HCT116 (cell line): Measurements from ENCODE around the gene EPPIN.

Experiments
- CBX3 ChIP-seq: IDR thresholded peaks from 2 replicates; pipeline ENCODE4 v1.6.1; 2012; ENCODE audit warnings: low read depth
- EGR1 ChIP-seq: IDR thresholded peaks from 2 replicates; pipeline ENCODE4 v1.6.1; 2012; ENCODE audit warnings: low read depth
- EZH2 ChIP-seq: fragments of 200-600 bp; sonication (generic); IDR thresholded peaks from 2 replicates; pipeline ENCODE4 v1.6.1; 2017; ENCODE audit warnings: antibody characterized with exemption, mixed run types
- POLR2A ChIP-seq: IDR thresholded peaks from 2 replicates; pipeline ENCODE4 v1.7.0; 2011; ENCODE audit warnings: borderline replicate concordance; ENCODE audit not compliant: insufficient read depth, insufficient read length; ENCODE audit errors: extremely low read depth
- RAD21 ChIP-seq: IDR thresholded peaks from 2 replicates; pipeline ENCODE4 v1.6.1; 2012; ENCODE audit warnings: low read depth, mild to moderate bottlenecking
- SRF ChIP-seq: IDR thresholded peaks from 2 replicates; pipeline ENCODE4 v1.6.1; 2012; ENCODE audit warnings: low read depth
- YY1 ChIP-seq: IDR thresholded peaks from 2 replicates; pipeline ENCODE4 v1.6.1; 2011; ENCODE audit warnings: low read length, low read depth, moderate library complexity, mild to moderate bottlenecking; ENCODE audit not compliant: insufficient replicate concordance; ENCODE audit errors: extremely low read depth
- ZNF274 ChIP-seq: fragments of 200-500 bp; sonication (Bioruptor generic); IDR thresholded peaks from 2 replicates; pipeline ENCODE4 v1.6.1; 2014; ENCODE audit warnings: mild to moderate bottlenecking, low read depth, low read length, inconsistent platforms
- TF ChIP-seq, protein P1 (sequence below): IDR thresholded peaks from 2 replicates; pipeline ENCODE4 v1.6.1; 2012
- TF ChIP-seq, protein P2 (sequence below), 3 experiments: fragments of 200-600 bp in 1 of 3; sonication (generic) in 1 of 3; IDR thresholded peaks in 2 of 3; conservative IDR thresholded peaks in 1 of 3; 2 replicates each; pipeline ENCODE4 v1.5.1; 2012 to 2017; ENCODE audit warnings: low read depth in 2 of 3, low read length in 2 of 3, antibody characterized with exemption in 1 of 3, borderline replicate concordance in 1 of 3, control low read depth in 1 of 3, mild to moderate bottlenecking in 1 of 3, mixed read lengths in 1 of 3, mixed run types in 1 of 3, moderate library complexity in 1 of 3; ENCODE audit not compliant: insufficient read depth in 1 of 3

DNA sequence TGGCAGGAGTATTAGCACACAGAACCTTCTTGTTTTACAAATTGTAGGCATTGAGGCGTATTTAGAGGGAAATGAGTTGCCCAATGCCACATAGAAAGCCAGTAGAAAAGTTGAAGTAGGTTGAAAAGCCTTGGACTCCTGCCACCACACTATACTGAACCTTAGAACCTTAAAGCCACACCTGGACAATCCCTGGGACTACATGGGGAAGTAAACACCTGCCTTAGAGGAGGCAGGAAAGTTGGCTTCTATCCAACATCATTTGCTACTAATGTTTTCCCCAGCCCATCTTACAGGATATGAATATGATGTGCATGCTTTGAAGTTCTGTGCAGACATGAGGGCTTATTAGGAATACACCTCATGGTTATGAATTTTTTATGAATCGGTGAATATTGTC, 5.3 kb upstream of the EPPIN start:
- TF ChIP-seq, protein P1, sequence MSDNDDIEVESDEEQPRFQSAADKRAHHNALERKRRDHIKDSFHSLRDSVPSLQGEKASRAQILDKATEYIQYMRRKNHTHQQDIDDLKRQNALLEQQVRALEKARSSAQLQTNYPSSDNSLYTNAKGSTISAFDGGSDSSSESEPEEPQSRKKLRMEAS = no peak
- TF ChIP-seq POLR2A (no peak), SRF (no peak), YY1 (no peak), EZH2 (no peak), CBX3 (no peak), ZNF274 (no peak), RAD21 (no peak), EGR1 (no peak)
- TF ChIP-seq, protein P2, sequence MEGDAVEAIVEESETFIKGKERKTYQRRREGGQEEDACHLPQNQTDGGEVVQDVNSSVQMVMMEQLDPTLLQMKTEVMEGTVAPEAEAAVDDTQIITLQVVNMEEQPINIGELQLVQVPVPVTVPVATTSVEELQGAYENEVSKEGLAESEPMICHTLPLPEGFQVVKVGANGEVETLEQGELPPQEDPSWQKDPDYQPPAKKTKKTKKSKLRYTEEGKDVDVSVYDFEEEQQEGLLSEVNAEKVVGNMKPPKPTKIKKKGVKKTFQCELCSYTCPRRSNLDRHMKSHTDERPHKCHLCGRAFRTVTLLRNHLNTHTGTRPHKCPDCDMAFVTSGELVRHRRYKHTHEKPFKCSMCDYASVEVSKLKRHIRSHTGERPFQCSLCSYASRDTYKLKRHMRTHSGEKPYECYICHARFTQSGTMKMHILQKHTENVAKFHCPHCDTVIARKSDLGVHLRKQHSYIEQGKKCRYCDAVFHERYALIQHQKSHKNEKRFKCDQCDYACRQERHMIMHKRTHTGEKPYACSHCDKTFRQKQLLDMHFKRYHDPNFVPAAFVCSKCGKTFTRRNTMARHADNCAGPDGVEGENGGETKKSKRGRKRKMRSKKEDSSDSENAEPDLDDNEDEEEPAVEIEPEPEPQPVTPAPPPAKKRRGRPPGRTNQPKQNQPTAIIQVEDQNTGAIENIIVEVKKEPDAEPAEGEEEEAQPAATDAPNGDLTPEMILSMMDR (IDR thresholded peaks at IDR 0.05 in 2 of 3, conservative IDR thresholded peaks at IDR 0.05 in 1 of 3; ENCODE audit: borderline replicate concordance in 1 of 3, insufficient read depth in 1 of 3, low read depth in 2 of 3, low read length in 2 of 3) = no peak
